DOHH2 (cell line): ENCODE data around the gene MICAL3.

Experiments
- H3F3A ChIP-seq: fragments of 200-600 bp; sonication (generic), shearing (Covaris generic); 2 replicates; pipeline ENCODE4 v1.6.0; 2016; ENCODE audit warnings: antibody characterized with exemption, mild to moderate bottlenecking; ENCODE audit not compliant: control insufficient read depth, insufficient read depth
- H3K27ac ChIP-seq: fragments of 200-600 bp; sonication (generic); 2 replicates; pipeline ENCODE4 v1.5.1; 2014; ENCODE audit warnings: low read depth, mild to moderate bottlenecking, low read length, moderate library complexity
- H3K27me3 ChIP-seq: fragments of 200-600 bp; sonication (generic); 2 replicates; pipeline ENCODE4 v1.6.1; 2014; ENCODE audit warnings: mild to moderate bottlenecking, low read length, mixed read lengths; ENCODE audit not compliant: control insufficient read depth
- H3K36me3 ChIP-seq: fragments of 200-600 bp; sonication (generic); 2 replicates; pipeline ENCODE4 v1.6.1; 2014; ENCODE audit warnings: mild to moderate bottlenecking, low read length, moderate library complexity, mixed read lengths; ENCODE audit not compliant: control insufficient read depth
- H3K4me1 ChIP-seq: fragments of 200-600 bp; sonication (generic); 2 replicates; pipeline ENCODE4 v1.6.1; 2014; ENCODE audit warnings: mild to moderate bottlenecking, low read length, mixed read lengths; ENCODE audit not compliant: control insufficient read depth
- H3K4me2 ChIP-seq: fragments of 200-600 bp; sonication (generic); 2 replicates; pipeline ENCODE4 v1.6.0; 2014; ENCODE audit warnings: mild to moderate bottlenecking, low read length, moderate library complexity
- H3K4me3 ChIP-seq: fragments of 200-600 bp; sonication (generic); 2 replicates; pipeline ENCODE4 v1.5.1; 2014; ENCODE audit warnings: mild to moderate bottlenecking, low read length, mixed read lengths
- H3K79me2 ChIP-seq: fragments of 200-600 bp; sonication (generic); 2 replicates; pipeline ENCODE4 v1.6.1; 2014; ENCODE audit warnings: mild to moderate bottlenecking, low read length, mixed read lengths; ENCODE audit not compliant: control insufficient read depth
- H3K9me2 ChIP-seq: fragments of 200-600 bp; sonication (generic); replicated peaks from 2 replicates; pipeline ENCODE4 v1.6.1; 2014; ENCODE audit warnings: mild to moderate bottlenecking, low read length, mixed read lengths; ENCODE audit not compliant: control insufficient read depth
- H3K9me3 ChIP-seq: fragments of 200-600 bp; sonication (generic); 2 replicates; pipeline ENCODE4 v1.6.1; 2014; ENCODE audit warnings: antibody characterized with exemption, low read length, mixed read lengths; ENCODE audit not compliant: control insufficient read depth, insufficient read depth
- H4K20me1 ChIP-seq: fragments of 200-600 bp; sonication (generic); 2 replicates; pipeline ENCODE4 v1.6.0; 2014; ENCODE audit warnings: low read depth, mild to moderate bottlenecking, antibody characterized with exemption, low read length, moderate library complexity; ENCODE audit not compliant: control insufficient read depth, insufficient read depth
- CTCF ChIP-seq: fragments of 200-600 bp; sonication (generic); IDR thresholded peaks from one replicate; pipeline ENCODE4 v1.5.1; 2014; ENCODE audit warnings: antibody characterized with exemption, mild to moderate bottlenecking, low read depth, low read length; ENCODE audit not compliant: poor library complexity, severe bottlenecking
- EZH2phosphoT487 ChIP-seq: fragments of 200-600 bp; sonication (generic); IDR thresholded peaks from 2 replicates; pipeline ENCODE4 v1.6.1; 2017; ENCODE audit warnings: borderline replicate concordance, mild to moderate bottlenecking, antibody characterized with exemption, low read length, moderate library complexity, mixed read lengths

Gene MICAL3

GRCh38 chr22:18000441-18001039, 23.8 kb downstream of the MICAL3 start:
- peaks cover 66% of the 10 kb centered on the region for H3K79me2 ChIP-seq
- H3K27me3 ChIP-seq: no peaks in the 10 kb centered on the region
- H4K20me1 ChIP-seq: no peaks in the 10 kb centered on the region
- no peaks in the 10 kb centered on the region for H3K9me3 ChIP-seq
- H3K9me2 ChIP-seq: no peaks in the 10 kb centered on the region
- TF ChIP-seq CTCF (no peak), EZH2phosphoT487 (no peak)
- H3F3A ChIP-seq: peaks cover 27% of the 10 kb centered on the region
- peak overlapping the region; percentile 93 for H3K4me3 ChIP-seq
- H3K36me3 ChIP-seq: peaks cover 14% of the 10 kb centered on the region
- peak overlapping the region; percentile 68 for H3K27ac ChIP-seq
- H3K4me2 ChIP-seq: peak overlapping the region; percentile 80
- peaks cover 75% of the 10 kb centered on the region for H3K4me1 ChIP-seq

- Histone ChIP-seq H3K27ac (peak overlapping the region; percentile 68), H3K9me2 (no peaks in the 10 kb centered on the region), H3K9me3 (no peaks in the 10 kb centered on the region), H3K4me3 (peak overlapping the region; percentile 93), H3K27me3 (no peaks in the 10 kb centered on the region), H3K4me2 (peak overlapping the region; percentile 80), H3K4me1 (peaks cover 75% of the 10 kb centered on the region), H3F3A (peaks cover 34% of the 10 kb centered on the region), H3K36me3 (peaks cover 14% of the 10 kb centered on the region), H4K20me1 (no peaks in the 10 kb centered on the region), H3K79me2 (peaks cover 68% of the 10 kb centered on the region)
- TF ChIP-seq CTCF (no peak), EZH2phosphoT487 (no peak)
Measured at GRCh38 chr22:17999851-18000250, 24.5 kb downstream of the MICAL3 start.

- peaks cover 17% of the 10 kb centered on the region for H3K36me3 ChIP-seq
- H3K27ac ChIP-seq: peak overlapping the region; percentile 68; the same call in 1 of the 2 replicates
- H3K9me3 ChIP-seq: no peaks in the 10 kb centered on the region
- no peaks in the 10 kb centered on the region for H3K9me2 ChIP-seq
- H3K79me2 ChIP-seq: peaks cover 78% of the 10 kb centered on the region
- 0 out of 2 replicates have a peak, but pooled peaks cover 4% of the 10 kb centered on the region for H4K20me1 ChIP-seq
- H3F3A ChIP-seq: peaks cover 34% of the 10 kb centered on the region
- H3K4me2 ChIP-seq: peak overlapping the region; percentile 80
- peak overlapping the region; percentile 93 for H3K4me3 ChIP-seq
- no peaks in the 10 kb centered on the region for H3K27me3 ChIP-seq
- no peak for TF ChIP-seq EZH2phosphoT487
- TF ChIP-seq CTCF: no peak
- peaks cover 75% of the 10 kb centered on the region for H3K4me1 ChIP-seq
Measured at GRCh38 chr22:17998913-17999312, 25.4 kb downstream of the MICAL3 start.
